ENCODE results near the gene BID. TPM values are rescaled to one million over a fixed set of nuclear protein-coding genes. Genes with fewer than 3 reads are reported as not detected.

The BID gene
- total RNA-seq, 1 experiment from 2014 or later, result 32.5 TPM

DNA sequence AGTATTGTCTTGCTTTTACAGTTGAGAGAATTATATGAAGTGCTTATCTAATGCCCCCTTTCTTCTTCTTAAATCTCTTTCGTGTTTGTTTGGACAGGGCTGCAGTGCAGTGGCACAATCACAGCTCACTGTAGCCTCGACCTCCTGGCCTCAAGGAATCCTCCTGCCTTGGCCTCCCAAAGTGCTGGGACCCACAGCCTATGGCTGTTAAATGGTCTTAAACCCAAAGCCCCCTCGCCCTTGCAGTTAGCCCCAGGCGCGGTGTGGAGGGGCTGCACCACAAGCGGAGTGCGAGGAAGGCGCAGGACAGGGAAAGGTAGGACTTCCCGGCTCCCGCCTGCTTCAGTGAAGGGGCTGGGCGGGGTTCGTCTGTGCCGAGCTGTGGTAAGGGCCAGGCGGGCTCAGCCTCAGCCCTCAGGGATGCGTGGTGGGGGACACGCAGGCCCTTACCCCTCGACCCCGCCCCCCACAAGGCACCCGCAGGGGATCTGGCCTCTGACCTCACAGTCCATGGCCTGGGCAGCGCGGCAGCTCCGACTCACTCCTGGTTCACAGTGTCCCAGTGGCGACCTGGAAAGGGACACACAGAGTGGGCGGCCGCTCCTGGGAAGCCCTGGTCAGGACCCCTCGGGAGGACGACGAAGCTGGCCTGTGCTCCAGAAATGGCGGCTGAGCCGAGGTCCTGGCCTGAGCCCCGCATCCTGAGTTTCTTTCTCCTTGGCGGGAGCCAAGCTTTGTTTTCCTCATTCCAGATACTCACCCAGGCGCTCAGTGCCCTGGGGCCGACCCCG is 24.5 kb downstream of the BID start (continued):
- no peak for TF ChIP-seq ZNF317 (CRISPR knock-in tag; IDR thresholded peaks at IDR 0.05; ENCODE audit: borderline replicate concordance, low read depth)
- TF ChIP-seq, protein P1, sequence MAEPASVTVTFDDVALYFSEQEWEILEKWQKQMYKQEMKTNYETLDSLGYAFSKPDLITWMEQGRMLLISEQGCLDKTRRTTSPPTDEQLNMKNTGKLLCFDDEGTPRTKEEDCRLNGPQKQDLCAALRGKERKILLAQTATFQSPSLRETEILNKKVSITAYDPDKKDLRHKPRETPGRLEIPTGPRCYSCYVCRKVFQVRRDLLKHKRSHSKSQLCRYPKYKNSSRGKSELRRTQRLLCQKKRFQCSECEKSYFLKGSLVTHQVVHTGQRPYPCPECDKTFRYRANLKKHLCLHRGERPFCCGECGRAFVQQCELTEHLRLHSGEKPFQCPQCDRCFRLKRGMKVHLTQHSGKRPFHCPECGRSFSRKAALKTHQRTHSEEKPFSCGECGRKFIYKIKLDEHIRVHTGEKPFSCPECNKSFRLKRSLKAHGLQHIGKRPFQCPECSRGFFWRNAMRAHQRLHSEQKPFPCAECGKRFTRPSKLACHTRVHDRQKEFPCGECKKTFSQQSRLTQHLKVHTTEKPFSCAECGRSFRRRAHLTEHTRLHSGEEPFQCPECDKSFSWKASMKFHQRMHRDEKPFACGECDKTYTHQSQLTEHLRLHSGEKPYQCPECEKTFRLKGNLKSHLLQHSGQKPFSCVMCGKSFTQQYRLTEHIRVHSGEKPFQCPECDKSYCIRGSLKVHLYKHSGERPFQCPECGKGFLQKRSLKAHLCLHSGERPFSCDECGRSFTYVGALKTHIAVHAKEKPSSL (CRISPR knock-in tag; conservative IDR thresholded peaks at IDR 0.05), result no peak

DNA sequence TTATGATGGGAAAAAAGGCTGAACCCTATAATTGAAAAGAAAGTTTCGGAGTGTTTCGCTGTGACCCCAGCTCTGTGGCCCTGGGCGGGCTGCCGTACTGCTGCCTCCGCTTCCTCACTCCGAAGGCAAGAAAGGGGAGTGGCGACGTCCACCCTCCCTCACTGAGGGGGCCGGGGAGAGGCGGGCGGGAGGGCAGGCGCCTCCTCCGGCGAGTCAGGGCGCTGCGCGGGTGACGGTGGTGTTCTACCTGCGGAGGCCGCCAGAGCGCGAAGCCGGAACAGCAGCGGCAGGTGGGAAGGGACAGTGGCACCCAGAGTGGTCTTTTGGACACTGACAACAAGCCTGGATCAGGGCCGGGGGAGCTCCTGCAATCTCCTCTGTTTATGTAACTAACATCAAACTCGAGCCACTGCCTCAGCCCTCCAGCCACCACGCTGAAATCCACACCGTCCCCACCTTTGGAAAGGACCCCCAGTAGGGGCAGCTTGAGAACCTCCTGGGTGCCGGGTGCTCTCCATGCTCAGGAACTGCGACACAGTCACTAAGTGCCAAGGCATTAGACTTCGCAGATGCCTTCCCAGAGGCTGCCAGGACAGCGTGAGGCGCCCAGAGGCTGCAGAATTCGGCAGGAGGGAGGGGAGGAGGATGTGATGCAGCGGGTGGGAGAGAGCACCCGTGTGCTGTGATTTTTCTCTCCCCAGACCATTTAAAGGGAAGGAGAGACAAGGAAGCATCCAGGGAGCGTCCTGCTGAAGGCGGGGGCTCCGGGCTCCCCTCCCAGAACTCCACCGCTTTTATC is 25.5 kb downstream of the BID start:
- ATAC-seq, result peak; percentile 85
- Mint-ChIP-seq H3K4me1 (peaks cover 8% of the 10 kb centered on the region), H3K27me3 (ENCODE audit: low read depth) (no peaks in the 10 kb centered on the region), H3K4me3 (no peak overlapping the region), H3K27ac (no peak overlapping the region), H3K36me3 (no peaks in the 10 kb centered on the region), H3K9me3 (no peaks in the 10 kb centered on the region)
- POLR2A ChIA-PET, result interaction anchor here (0.7 kb wide), 1 partner anchor 16 kb away, joined by 3 read pairs; no protein-coding TSS in a partner anchor
- TF ChIP-seq, protein P2, sequence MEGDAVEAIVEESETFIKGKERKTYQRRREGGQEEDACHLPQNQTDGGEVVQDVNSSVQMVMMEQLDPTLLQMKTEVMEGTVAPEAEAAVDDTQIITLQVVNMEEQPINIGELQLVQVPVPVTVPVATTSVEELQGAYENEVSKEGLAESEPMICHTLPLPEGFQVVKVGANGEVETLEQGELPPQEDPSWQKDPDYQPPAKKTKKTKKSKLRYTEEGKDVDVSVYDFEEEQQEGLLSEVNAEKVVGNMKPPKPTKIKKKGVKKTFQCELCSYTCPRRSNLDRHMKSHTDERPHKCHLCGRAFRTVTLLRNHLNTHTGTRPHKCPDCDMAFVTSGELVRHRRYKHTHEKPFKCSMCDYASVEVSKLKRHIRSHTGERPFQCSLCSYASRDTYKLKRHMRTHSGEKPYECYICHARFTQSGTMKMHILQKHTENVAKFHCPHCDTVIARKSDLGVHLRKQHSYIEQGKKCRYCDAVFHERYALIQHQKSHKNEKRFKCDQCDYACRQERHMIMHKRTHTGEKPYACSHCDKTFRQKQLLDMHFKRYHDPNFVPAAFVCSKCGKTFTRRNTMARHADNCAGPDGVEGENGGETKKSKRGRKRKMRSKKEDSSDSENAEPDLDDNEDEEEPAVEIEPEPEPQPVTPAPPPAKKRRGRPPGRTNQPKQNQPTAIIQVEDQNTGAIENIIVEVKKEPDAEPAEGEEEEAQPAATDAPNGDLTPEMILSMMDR (IDR thresholded peaks at IDR 0.05), result peak; percentile 20; the same call in 1 of the 2 replicates
- TF ChIP-seq, protein P3, sequence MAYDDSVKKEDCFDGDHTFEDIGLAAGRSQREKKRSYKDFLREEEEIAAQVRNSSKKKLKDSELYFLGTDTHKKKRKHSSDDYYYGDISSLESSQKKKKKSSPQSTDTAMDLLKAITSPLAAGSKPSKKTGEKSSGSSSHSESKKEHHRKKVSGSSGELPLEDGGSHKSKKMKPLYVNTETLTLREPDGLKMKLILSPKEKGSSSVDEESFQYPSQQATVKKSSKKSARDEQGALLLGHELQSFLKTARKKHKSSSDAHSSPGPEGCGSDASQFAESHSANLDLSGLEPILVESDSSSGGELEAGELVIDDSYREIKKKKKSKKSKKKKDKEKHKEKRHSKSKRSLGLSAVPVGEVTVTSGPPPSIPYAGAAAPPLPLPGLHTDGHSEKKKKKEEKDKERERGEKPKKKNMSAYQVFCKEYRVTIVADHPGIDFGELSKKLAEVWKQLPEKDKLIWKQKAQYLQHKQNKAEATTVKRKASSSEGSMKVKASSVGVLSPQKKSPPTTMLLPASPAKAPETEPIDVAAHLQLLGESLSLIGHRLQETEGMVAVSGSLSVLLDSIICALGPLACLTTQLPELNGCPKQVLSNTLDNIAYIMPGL (CRISPR knock-in tag; IDR thresholded peaks at IDR 0.05), result 0 out of 2 replicates have a peak, but pooled peaks have one; percentile 27
- 0 out of 2 replicates have a peak, but pooled peaks have one; percentile 16 for TF ChIP-seq ZNF121 (CRISPR knock-in tag; IDR thresholded peaks at IDR 0.05)
- TF ChIP-seq RELA (CRISPR knock-in tag; IDR thresholded peaks at IDR 0.05; ENCODE audit: borderline replicate concordance), result no peak
- TF ChIP-seq, protein P4, sequence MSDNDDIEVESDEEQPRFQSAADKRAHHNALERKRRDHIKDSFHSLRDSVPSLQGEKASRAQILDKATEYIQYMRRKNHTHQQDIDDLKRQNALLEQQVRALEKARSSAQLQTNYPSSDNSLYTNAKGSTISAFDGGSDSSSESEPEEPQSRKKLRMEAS (CRISPR knock-in tag; IDR thresholded peaks at IDR 0.05), result peak; percentile 26; the same call in 1 of the 2 replicates
- CTCF ChIA-PET, result interaction anchor here (0.6 to 3.8 kb wide), 10 partner anchors 8 to 681 kb away, joined by 3 to 34 read pairs (median 4); partner anchors contain the start of gene PEX26
- DNase-seq (ENCODE audit: low spot score), result peak; percentile 80

DNA sequence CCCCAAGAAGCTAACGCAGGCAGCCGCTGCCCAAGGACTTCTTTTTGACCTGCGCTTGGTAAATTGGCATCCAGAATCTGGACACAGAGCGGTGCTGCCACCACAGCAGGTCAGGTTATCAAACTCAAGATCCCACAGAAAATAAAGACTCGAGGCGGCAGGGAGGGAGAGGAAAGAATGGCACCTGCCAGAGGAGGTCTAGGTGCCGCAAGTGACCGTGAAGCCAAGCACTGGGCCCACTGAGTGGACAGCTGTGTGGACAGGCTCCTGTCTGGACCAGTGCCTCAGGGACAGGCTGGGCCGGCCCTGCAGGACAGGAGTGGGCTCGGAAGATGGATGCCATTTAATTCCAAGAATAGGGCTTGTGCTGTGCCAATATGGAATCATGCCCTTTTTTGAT is 27.4 kb downstream of the BID start:
- no peaks in the 10 kb centered on the region for H3K36me3 Mint-ChIP-seq
- no peak overlapping the region for H3K27ac Mint-ChIP-seq
- H3K9me3 Mint-ChIP-seq, result no peaks in the 10 kb centered on the region
- ATAC-seq (no peak), DNase-seq (ENCODE audit: low spot score) (no peak)
- TF ChIP-seq TEAD4 (CRISPR knock-in tag; IDR thresholded peaks at IDR 0.05), result no peak
- no peak for TF ChIP-seq CREM (CRISPR knock-in tag; IDR thresholded peaks at IDR 0.05)
- no peak for TF ChIP-seq TP53 (CRISPR knock-in tag; IDR thresholded peaks at IDR 0.05)
- TF ChIP-seq NR1H2 (CRISPR knock-in tag; IDR thresholded peaks at IDR 0.05), result no peak
- TF ChIP-seq ESRRA (CRISPR knock-in tag; IDR thresholded peaks at IDR 0.05; ENCODE audit: borderline replicate concordance), result no peak
- TF ChIP-seq ZNF121 (CRISPR knock-in tag; IDR thresholded peaks at IDR 0.05), result no peak
- TF ChIP-seq, protein P5, sequence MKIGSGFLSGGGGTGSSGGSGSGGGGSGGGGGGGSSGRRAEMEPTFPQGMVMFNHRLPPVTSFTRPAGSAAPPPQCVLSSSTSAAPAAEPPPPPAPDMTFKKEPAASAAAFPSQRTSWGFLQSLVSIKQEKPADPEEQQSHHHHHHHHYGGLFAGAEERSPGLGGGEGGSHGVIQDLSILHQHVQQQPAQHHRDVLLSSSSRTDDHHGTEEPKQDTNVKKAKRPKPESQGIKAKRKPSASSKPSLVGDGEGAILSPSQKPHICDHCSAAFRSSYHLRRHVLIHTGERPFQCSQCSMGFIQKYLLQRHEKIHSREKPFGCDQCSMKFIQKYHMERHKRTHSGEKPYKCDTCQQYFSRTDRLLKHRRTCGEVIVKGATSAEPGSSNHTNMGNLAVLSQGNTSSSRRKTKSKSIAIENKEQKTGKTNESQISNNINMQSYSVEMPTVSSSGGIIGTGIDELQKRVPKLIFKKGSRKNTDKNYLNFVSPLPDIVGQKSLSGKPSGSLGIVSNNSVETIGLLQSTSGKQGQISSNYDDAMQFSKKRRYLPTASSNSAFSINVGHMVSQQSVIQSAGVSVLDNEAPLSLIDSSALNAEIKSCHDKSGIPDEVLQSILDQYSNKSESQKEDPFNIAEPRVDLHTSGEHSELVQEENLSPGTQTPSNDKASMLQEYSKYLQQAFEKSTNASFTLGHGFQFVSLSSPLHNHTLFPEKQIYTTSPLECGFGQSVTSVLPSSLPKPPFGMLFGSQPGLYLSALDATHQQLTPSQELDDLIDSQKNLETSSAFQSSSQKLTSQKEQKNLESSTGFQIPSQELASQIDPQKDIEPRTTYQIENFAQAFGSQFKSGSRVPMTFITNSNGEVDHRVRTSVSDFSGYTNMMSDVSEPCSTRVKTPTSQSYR (CRISPR knock-in tag; IDR thresholded peaks at IDR 0.05), result no peak
- TF ChIP-seq FOXK1 (CRISPR knock-in tag; IDR thresholded peaks at IDR 0.05), result no peak
- TF ChIP-seq TEAD1 (CRISPR knock-in tag; IDR thresholded peaks at IDR 0.05), result no peak
- TF ChIP-seq NR3C1 (CRISPR knock-in tag; conservative IDR thresholded peaks at IDR 0.05; ENCODE audit: low read depth), result no peak
- peaks cover 16% of the 10 kb centered on the region for H3K4me1 Mint-ChIP-seq
- ChIA-PET CTCF (interaction anchor here (0.6 to 9.7 kb wide), 4 partner anchors 39 to 395 kb away, joined by 3 to 302 read pairs (median 4); no protein-coding TSS in a partner anchor), POLR2A (no interaction called here)
- H3K27me3 Mint-ChIP-seq (ENCODE audit: low read depth), result no peaks in the 10 kb centered on the region
- no peak overlapping the region for H3K4me3 Mint-ChIP-seq

Measured in WTC11 (cell line).